Lung microvascular endothelial cell (primary cell): ENCODE results near the gene NFKB2. TPM values are rescaled to one million over a fixed set of nuclear protein-coding genes. Genes with fewer than 3 reads are reported as not detected.
A peak's percentile ranks its signal among the peaks of the same experiment; 100 is the strongest.

ENCODE experiments used
- DNase-seq, 2 donors: peaks; one replicate each; pipeline versions ENCODE4 v3.0.0 to v3.0.0-alpha.2; 2010; ENCODE audit warnings: low read depth in 2 of 2
- total RNA-seq: library from RNA; depleted of rRNA; stranded (reverse); fragments of >200 nt; gene quantifications from 2 replicates; pipeline ENCODE4 v1.2.1, GENCODE V29; 2014

The NFKB2 gene
- total RNA-seq, 1 donor from 2014 or later, result 16.9 TPM

DNA sequence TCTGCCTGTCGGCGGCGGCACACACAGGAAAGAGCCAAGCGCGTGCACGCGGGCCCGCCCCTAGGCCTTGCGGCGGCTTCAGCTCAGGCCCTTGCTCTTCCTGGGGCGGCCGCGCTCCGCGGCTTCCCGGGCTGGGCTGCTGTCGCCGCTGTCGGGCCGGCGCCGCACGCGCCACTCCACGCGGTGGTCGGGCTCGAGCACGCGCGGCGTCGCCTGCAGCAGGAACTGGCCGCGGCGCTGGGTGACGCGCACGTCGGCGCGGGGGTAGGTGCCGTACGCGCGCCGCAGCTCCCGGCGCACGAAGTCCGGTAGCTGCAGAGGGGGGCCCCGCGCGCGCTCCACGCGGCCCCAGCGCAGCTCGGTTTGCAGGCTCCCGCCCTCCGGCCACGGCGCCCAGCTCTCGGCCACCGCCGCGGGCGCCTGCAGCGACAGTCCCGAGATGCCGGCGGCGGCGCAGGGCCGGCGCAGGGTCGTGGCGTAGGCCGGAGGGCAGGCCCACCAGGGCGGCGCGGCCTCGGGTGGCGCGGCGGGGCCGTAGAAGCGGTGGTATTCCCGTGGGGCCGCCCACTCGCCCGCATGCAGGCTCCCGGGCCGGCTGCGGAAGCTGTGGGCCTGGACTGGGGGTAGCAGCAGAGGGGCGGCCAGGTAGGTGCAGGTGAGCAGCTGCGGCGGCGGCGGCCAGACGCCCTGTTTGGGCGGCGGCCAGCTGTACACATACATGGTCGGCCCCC lies 55.0 kb downstream of the NFKB2 start:
- DNase-seq, result peak; percentile 81 to 91

DNA sequence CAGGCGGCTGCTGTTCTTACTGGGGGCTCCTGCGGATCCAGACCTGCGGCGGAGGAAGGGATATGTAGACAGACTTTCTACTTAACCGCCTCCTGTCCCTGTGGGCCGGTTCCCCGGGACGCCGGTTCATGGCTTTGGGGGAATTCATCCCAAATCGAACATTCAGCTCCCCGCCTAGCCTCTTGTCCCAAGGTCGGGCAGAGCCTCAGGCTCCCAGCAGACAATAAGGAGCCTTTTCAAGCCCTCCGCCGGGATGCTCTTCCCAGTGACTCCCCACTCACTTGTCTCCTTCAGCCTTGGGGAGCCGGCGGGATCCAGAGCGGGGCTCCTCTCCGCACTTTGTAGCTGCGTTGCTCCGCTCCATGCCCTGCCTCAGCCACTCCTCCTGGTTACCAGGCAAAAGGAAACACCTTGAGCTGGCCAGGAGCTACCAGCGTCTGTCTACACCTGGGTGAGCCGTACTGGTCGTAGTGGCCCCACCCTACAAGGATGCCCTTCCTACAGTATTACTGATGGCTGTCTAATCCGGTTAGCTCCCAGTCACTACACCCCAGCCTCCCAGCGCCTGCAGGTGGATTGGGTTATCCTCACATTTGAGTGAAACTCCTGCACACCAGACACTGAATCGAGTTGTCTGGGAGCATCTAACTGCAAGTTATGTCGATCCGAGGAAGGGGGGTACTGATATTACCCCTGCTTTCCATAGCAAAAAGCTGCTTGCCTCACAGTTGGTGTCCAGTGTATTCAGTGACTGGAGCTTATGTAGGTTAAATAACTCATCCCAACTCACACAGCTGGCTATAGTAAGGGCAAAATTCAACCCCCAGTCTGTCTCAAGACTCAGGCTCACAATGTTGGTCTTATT lies 55.8 kb downstream of the NFKB2 start, which contains the start of gene C10orf95:
C10orf95 (minus strand) TSS at position 439 of the 865 bp plus-strand sequence. CDS start 450 bp downstream, outside the sequence.
- no peak for DNase-seq

Other genes with a start within 250 kb of the NFKB2 start
- gene NOLC1, start 243.3 kb upstream of the NFKB2 start, total RNA-seq, result 15.7 and 18.3 TPM in 2 replicates
- gene ELOVL3, start 169.4 kb upstream of the NFKB2 start, total RNA-seq, result not detected in 2 replicates
- not detected in 2 replicates for gene PITX3, start 154.2 kb upstream of the NFKB2 start, total RNA-seq
- gene GBF1, start 150.2 kb upstream of the NFKB2 start, total RNA-seq, result 10.3 and 10.9 TPM in 2 replicates
- gene PSD, start 23.1 kb downstream of the NFKB2 start, total RNA-seq, result under 0.01 and 0.60 TPM in 2 replicates
- gene FBXL15, start 25.1 kb downstream of the NFKB2 start, total RNA-seq, result 4.8 and 6.3 TPM in 2 replicates
- gene CUEDC2, start 36.9 kb downstream of the NFKB2 start, total RNA-seq, result 32.9 and 36.3 TPM in 2 replicates
- gene C10orf95, start 55.8 kb downstream of the NFKB2 start, total RNA-seq, result 0.22 TPM in 1 of 2 replicates, not detected in the other
- gene ACTR1A, start 107.0 kb downstream of the NFKB2 start, total RNA-seq, result 141 and 159 TPM in 2 replicates
- 3.0 and 3.1 TPM in 2 replicates for gene SUFU, start 108.3 kb downstream of the NFKB2 start, total RNA-seq
- gene TRIM8, start 248.8 kb downstream of the NFKB2 start, total RNA-seq, result 42.7 and 67.5 TPM in 2 replicates